HG03520 (cell line): ENCODE results near the gene SPECC1L.
"Not testable (repeated sequence)": the region's sequence is repeated elsewhere in the genome, so short reads cannot be mapped to it uniquely, and the experiment has no call there.

Source experiments
- ATAC-seq: cut with Tn5 transposase; IDR thresholded peaks from one replicate; pipeline ENCODE4 v1.9.1; 2021; ENCODE audit warnings: mild to moderate bottlenecking, moderate library complexity; ENCODE audit not compliant: unreplicated experiment

Gene SPECC1L

DNA sequence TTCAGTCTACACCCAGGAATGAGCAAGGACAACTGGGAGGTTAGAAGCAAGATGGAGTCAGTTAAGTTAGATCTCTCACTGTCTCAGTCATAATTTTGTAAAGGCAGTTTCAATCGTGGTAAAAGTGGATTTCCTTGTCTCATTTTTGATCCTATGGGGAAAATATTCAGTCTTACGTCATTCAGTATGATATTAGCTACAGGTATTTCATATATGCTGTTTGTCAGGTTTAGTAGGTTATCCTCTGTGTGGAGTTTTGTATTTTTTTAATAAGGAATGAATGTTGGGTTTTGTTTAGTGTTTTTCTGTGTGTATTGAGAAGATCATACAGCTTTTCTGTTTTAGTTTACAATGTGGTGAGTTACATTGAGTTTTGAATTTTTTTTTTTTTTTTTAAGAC is 11.8 kb downstream of the SPECC1L start:
- no peak for ATAC-seq

DNA sequence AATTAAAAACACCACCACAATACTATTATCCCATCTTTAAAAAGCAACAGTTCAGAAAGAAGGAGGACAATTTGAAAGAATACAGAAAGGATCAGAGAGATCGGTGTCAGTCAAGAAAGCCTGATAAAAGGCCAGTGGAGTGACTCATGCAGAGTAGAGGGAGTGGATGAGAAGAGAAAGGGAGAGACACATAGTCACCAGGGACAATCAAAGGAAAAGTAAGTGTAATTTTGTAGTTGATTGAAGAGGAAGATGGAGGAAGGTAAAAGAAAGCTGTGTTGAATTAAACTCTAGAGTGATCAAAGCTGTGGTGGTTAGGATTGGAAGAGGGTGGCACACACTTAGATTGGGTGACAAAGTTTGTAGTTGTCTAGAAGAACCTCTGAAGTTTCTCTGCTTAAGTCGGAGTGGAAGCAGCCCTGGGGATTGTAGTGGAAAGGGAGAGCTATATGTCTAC is 14.1 kb downstream of the SPECC1L start:
- no peak for ATAC-seq

DNA sequence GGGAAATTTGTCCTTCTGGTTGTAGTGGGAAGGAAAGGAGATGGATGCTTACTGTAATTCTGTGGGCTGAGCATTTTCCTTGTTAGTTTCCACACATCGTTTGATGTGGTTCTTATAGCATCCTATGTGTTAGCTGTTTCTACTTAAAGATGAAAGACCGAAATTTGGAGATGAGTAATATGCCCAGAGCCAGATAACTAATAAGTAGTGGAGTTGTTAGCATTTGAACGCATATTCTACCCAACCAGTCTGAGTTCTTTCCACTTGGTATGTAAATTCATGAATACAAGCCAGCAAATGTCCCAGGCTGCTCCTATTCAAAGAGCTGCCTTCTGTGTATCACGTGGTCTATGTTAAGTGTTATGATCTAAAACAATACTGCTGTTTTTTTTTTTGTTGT is 14.6 kb downstream of the SPECC1L start:
- no peak for ATAC-seq

DNA sequence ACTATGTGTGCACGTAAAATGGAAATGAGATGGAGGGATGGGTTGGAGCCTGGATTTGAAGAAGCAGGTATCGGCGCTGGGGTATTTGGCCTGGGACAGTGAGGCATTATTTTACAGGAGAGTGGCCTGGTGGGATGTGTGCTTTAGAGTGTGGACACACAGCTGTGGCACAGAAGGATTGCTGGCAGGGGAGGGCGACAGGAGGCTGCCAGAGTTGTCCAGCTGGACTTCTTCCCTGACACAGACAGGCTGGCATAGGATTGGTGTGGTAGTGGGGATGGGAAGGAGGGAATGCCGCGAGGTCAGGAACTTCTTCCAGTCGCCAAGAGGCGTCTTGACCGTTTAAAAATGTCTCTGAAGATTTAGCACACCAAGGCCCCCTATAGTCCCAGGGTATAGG is 16.6 kb downstream of the SPECC1L start:
- not testable (repeated sequence) for ATAC-seq

DNA sequence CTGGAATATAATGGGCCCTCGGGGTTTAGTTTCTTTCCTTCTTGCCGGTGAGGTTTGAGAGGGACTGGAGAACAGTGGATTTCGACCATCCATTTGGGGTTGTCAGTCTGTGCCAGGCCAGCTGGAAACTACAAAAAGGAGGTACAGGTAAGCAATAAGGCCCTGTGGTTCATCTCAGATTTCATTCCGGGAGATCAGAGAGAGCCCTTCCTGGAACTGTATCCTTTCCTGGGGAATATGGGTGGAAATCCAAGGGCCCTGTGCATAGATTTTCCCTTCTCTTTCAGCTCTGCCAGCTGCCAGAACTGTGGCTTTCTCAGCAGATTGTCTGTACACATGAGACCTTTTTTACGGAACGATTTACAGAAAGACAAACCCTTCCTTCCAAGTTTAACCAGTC is 17.2 kb downstream of the SPECC1L start:
- not testable (repeated sequence) for ATAC-seq

DNA sequence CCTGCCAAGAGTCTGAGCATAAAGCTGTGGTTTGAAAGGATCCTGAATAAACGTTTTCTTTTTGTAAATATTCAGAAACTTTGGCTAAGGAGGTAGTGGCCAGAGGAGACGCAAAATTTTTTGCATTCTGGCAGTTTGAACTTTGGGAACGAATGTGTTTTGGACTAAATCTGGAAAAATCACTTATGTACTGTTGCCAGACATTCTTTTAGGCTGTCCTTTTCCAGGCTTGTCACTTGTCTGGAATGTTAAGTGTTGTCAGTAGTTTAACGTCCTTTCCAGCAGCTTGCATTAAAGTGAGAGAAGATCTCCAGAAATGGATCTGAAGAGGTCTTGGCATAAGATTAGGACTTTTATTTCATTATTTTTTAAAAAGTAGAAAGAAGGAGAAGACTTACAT is 18.5 kb downstream of the SPECC1L start:
- ATAC-seq, result no peak

DNA sequence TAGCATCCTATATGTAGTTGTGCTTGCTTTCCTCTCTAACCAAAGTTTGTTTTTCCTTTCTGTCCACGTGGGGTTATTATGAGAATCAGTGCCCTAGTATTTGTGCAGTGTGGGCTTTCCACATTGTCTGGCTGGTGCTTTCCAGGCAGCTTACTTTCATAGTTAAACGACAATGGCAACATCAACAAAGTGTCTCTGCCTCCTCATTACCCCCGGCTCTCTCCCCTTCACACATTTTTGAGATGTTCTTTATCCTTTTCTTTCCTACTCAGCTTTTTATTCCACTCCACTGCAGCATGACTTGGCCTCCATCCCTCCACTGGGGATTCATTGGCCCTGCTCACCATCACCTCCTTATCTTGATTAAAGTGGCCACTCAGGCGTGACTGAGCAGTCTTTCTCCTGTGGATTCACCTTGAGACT is 19.1 kb downstream of the SPECC1L start:
- ATAC-seq, result no peak

DNA sequence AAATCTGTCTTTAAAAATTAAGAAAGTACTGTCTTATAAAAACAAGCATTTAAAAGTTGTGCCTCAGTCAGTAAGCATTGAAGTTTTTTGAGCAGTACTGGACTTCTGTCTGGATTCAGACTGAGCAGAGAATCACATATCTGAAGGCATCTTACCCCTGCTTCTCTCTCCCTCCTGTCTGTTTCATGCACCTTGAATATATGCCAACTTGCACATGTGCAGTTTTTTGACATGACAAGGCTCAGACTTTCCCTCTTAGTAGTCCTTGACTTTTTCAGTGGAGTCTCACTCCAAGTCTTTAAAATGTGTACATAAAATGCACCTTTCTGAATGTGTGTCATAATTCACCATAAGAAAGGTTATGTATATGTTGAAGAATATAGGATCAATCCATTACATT is 19.8 kb downstream of the SPECC1L start:
- no peak for ATAC-seq

DNA sequence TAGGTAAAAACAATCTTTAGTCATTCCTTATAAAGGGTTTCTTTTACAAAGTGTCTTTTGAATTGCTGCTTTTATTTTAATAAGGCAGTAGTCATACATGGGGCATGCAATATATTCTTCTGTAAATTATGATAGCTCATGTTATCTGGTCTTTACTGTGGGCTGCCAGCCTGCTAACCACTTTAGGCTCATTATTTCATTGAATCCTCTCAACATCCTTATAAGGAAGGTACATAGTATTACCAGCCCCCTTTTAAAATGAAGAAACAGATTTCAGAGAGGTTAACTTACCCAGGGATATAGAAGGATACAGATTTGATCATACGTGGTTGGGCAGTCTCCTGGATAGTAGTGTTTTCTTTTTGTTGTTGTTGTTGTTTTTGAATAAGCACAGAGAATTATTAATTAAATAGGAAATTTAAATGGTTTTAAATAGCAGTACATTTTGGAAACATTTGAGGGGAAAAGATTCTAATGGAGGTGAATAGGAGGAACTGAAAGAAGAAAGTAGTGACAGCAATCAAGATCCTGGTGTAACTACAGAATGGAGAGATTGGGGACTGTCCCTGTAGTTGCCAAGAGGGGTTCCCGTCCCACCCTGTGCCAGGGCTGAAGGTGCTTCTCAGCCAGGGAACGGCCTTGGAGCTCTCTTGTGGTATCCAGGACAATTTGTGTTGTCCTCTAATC is 21.0 kb downstream of the SPECC1L start:
- no peak for ATAC-seq

DNA sequence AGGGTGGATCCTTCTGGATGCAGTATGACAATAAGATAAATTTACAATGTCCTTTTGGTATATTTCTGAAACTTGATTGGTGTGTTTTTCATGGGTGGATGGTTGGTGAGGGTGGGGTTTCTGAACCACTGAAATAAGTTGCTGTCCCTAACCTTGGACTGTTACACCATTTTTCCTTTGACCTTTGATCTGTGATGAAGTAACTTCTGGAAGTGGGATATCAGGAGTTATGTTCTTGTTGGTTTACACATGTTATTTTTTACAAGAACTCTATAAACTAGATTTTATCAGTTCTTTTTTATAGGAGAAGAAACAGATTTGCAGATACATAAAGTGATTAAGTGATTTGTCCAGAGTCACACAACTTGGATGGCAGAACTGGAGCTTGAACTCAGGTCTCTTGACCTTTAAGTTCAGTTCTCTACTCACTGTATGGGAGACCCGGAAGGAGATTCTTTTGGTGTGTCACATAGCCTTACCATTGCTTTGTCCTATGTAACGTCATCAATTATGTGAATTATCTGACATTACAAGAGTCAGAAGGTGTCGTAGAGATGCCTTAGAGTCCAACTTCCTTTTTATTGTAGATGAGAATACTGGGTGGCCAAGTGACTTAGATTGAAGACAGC is 21.7 kb downstream of the SPECC1L start:
- ATAC-seq, result not testable (repeated sequence)

DNA sequence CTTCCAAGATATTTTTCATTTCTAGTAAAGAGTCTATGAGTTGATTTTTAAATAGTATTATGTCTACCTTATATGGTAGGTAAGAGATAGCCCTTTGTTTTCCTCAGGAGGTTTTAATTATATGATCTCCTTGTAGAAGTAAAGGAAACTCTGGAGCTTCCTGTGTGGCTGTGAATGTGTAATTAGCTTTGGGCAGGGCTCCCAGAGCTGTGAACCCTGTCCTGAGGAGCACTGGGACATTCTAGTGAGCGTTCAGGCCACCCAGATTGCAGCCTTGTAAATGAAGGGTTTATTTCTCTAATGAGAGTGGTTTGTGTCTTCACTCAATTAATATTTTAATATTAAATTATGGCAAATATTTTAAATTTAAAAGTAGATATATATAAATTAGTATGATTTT is 24.3 kb downstream of the SPECC1L start:
- ATAC-seq, result not testable (repeated sequence)

DNA sequence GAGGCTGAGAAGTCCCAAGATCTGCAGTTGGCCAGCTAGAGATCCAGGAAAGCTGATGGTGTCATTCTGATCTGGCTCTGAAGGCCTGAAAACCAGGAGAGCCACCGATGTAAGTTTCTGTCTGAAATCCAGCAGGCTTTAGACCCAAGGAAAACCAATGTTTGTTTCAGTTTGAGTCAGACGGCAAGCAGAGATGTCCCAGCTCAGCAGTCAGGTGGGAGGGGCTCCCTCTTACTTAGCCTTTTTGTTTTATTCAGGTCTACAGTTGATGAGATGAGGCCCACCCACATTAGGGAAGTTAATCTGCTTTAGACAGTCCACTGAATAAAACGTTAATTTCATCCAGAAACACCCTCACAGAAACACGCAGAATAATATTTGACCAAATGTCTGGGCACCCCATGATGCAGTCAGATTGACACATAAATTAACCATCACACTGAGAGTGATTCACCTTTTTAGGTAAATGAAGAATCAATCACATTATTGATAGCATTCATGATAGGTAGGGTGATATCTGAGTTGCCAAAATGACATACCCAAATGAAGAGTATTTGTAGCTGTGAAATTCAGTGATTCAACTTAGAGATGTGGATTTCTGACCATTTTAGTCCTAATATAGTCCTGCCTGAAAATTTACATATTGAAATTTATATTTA is 28.0 kb downstream of the SPECC1L start:
- not testable (repeated sequence) for ATAC-seq

DNA sequence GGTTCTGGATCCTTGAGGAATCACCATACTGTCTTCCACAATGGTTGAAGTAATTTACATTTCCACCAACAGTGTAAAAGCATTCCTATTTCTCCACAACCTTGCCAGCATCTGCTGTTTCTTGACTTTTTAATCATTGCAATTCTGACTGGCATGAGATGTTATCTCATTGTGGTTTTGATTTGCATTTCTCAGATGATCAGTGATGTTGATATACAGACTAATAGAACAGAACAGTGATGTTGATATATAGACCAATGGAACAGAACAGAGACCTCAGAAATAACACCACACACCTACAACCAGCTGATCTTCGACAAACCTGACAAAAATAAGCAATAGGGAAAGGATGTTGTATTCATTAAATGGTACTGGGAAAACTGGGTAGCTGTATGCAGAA is 29.9 kb downstream of the SPECC1L start:
- not testable (repeated sequence) for ATAC-seq

DNA sequence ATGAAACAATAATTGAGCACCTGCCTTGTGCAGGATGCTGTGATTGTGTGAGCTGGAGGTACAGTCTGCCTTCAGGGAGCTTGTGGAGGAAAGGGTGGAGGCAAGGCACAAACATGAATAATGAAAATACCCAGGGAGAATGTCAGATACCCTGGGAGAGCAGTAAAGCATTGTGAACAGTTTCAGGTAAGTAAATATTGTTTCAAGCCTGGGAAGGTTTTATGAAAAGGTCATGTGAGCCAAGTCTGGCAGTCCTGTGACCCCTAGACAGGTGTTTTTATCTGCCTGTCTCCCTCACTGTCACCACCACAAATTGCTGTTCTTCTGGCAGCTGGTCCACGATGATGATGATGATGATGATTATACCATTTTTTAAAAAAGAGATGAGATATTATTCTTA is 32.0 kb downstream of the SPECC1L start:
- ATAC-seq, result no peak

DNA sequence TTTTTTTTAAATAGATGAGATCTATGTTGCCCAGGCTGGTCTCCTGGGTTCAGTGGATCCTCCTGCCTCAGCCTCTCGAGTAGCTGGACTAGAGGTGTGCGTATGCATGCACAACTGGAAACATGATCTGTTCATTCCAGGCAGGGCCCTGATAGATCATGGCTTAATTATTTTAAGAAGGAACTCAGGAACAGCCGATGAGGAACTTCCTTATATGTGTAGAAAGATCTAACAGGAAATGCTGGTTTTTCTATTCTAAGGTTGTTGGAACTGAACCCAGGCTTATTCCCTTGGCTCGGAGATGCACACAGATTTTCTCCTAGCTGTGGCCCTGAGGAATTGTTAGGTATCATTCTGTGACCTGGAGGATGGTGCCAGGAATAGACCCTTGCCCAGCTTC is 32.4 kb downstream of the SPECC1L start:
- no peak for ATAC-seq

DNA sequence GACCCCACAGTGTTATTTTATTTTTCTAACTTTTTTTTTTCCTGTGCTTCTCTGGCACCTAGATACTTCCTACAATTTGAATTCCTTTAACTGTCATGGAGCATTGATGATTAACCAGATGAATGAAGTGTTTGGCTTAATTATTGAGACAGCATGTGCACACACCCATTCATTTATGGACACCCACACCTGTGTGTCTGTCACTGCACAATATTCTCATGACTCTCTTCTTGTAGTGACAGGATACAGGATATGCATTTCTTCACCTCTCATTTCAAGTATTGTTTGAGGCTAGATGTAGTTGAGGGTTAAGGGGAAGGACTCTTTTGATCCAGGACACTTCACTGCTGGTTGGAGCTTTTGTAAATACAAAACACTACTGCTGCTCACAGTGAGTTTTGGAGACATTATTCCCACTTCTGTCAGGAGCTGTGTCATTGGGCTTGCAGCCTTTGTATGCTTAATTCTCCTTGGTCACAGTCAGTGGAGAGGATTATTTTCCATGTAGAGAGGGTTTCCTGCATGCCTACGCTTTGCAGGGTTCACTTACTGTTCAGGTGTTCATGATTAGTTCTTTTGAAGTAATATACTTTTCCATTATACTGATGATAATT is 33.5 kb downstream of the SPECC1L start:
- ATAC-seq, result no peak

DNA sequence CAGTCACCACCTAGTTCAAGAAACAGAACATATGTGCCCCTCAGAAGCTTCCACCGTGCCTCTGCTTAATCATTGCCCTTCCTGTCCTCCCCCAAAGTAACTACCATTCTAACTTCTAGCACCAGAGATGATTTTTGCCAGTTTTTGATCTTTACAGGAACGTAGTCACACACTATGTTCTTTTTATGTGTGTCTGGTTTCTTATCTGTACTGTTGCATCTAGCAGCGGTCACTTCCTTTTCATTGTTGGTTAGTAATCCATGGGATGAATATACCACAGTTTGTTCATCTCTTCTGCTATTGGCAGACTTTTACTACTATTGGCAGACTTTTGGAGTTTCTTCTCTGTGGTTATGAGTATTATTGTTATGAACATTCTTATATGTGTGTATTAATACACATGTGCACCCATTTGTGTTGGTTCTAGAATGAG is 34.6 kb downstream of the SPECC1L start:
- ATAC-seq, result no peak

DNA sequence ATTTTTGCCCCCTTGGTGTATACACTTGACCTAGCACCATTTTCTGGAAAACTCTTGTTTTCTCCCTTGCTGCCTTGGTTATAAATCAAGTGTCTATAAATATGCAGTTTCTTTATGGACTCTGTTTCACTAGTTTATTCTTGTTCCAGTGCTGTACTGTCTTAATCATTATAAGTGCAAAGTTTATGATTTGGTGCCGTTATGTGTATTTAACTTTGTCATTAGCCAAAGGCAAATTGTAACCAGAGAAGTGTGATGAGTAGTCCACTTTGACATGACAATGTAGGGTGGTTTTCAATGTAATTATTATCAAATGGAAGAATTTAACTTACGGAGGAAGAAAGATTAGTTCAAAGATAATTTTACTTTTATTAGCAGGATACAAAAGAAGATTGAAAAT is 40.3 kb downstream of the SPECC1L start:
- no peak for ATAC-seq

DNA sequence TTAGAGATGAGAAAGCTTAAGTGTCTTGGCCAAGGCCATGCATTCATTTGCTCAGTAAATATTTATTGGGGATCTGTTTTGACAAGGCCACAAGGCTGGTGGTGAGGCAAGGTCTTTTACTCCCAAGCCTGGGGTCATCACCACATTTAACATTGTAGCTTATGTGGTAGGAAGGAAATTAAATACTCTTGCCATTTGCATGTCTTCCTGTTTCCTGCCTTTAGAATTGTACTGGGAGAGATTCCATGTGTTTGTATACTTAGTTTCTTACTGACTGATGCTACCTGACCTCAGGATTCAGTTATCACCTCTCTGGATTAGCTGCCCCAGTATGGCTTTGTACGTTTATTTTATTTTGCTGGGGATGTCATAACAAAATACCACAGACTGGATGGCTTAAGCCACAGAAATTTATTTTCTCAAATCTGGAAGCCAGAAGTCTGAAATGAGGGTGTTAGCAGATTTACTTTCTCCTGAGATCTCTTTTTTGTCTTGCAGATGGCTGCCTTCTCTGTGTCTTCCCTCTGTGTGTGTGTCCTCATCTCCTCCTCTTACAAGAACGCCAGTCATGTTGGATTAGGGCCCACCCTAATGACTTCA is 44.8 kb downstream of the SPECC1L start:
- ATAC-seq, result no peak

DNA sequence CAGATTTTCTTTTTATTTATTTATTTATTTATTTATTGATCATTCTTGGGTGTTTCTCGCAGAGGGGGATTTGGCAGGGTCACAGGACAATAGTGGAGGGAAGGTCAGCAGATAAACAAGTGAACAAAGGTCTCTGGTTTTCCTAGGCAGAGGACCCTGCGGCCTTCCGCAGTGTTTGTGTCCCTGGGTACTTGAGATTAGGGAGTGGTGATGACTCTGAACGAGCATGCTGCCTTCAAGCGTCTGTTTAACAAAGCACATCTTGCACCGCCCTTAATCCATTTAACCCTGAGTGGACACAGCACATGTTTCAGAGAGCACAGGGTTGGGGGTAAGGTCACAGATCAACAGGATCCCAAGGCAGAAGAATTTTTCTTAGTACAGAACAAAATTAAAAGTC is 45.6 kb downstream of the SPECC1L start:
- not testable (repeated sequence) for ATAC-seq

DNA sequence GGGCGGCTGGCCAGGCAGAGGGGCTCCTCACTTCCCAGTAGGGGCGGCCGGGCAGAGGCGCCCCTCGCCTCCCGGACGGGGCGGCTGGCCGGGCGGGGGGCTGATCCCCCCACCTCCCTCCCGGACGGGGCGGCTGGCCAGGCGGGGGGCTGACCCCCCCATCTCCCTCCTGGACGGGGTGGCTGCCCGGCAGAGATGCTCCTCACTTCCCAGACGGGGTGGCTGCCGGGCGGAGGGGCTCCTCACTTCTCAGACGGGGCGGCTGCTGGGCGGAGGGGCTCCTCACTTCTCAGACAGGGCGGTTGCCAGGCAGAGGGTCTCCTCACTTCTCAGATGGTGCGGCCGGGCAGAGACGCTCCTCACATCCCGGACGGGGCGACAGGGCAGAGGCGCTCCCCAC is 46.9 kb downstream of the SPECC1L start:
- ATAC-seq, result not testable (repeated sequence)
